GM21723 (cell line): ENCODE results near the gene C17orf100.

Source experiments
- ATAC-seq: cut with Tn5 transposase; IDR thresholded peaks from one replicate; pipeline ENCODE4 v1.9.1; 2021; ENCODE audit warnings: mild to moderate bottlenecking, moderate library complexity; ENCODE audit not compliant: unreplicated experiment

Gene C17orf100

GRCh38 chr17:6651354-6651918 lies at the start of gene C17orf100, which contains the start of gene MED31:
TSS of gene C17orf100 (plus strand) at chr17:6651762. CDS start at chr17:6651914, 152 bp downstream.
TSS of gene MED31 (minus strand) at chr17:6651605. CDS start at chr17:6651528, 77 bp downstream.
- ATAC-seq: peak; percentile 90

- ATAC-seq: no peak
Observed at GRCh38 chr17:6602141-6602540, 49.4 kb upstream of the C17orf100 start.

DNA sequence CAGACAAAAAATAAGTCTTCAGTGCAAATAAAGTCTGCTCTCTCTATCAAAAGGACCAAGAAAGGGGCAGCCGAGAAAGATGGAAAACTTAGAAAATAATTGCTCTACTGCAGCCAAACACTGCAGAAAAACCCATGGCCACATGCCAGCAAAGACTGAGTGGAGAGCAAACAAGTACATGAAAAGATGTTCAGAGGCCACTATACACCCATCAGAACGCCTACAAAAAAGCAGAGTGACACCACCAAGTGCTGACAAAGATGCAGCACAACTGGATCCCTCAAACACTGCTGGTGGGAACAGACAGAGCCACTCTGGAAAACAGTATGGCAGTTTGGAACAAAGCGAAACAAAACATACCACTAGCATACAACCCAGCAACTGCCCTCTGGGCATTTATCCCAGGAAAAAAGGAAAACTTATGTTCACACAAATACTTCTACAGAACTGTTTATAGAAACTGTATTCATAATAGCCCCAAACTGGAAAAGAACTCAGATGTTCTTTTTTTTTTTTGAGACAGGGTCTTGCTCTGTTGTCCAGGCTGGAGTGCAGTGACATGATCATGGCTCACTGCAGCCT lies 47.7 kb upstream of the C17orf100 start:
- no peak for ATAC-seq

GRCh38 chr17:6605142-6605541 lies 46.4 kb upstream of the C17orf100 start:
- ATAC-seq: no peak

GRCh38 chr17:6608321-6608720 lies 43.2 kb upstream of the C17orf100 start:
- no peak for ATAC-seq

DNA sequence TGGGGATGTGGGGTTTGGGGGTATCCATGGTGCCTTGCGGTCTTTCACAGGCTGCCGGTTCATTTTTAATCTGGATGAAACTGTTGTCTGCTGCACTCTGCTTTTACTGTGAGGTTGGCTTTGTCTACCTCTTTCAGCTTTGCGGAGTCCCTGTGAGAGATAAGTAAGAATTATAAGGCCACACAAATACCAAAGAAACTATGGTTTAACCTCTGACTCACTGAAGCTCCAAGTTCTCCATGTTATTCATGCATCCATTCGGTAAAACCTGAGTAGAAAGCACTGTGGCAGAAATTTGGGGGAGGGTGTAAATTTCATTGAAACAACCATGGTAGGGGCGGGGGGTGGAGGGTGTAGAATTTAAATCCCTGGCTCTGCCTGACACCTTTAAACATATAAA lies 41.6 kb upstream of the C17orf100 start:
- no peak for ATAC-seq

DNA sequence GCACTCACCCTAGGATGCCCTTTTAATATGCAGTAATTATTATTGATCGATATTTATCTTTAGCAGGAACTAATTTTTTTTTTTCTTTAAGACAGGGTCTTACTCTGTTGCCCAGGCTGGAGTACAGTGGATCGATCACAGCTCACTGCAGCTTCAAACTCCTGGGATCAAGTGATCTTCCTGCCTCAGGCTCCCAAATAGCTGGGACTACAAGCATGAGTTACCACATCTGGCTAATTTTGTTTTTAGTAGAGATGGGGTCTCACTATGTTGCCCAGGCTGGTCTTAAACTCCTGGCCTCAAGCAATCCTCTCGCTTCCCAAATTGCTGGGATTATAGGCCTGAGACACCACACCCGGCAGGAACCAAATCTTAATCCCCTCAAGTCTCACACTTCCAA lies 40.3 kb upstream of the C17orf100 start:
- ATAC-seq: no peak

DNA sequence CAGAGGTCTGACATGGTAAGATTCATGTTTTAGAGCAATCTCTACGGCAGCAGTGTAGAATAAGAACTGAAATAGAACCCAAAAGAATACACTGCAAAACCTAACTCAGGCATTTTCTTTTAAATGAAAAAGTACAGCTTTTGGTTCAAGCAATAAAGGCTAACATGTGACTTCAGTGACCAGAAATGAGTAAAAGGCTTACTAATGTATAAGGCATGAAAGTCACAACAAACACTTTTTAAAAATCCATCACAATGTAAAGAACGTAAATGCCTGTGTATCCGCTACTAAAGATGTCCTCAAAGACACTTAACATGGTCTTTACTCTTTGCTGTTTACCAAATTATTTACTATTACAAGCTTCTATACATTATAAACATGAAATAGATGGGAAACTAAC lies 27.6 kb upstream of the C17orf100 start:
- ATAC-seq: no peak

DNA sequence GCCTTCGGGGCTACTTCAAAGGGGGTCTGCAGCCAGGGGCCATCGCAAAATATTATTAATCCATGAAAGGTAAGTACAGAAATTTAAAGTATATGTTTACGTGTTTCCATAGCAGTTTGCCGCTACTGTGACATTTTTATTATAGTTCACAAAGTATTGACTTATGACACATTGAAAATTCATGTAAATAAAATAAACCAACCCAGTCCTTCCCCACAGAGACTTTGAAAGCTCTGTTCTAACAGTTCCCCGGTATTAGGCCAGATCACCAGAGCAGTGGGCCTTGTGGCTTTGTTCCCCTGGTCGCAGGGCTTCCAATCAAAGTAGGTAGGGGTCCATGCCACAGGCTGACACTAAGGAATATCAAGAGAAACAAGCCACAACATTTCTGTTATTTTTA lies 24.9 kb upstream of the C17orf100 start:
- ATAC-seq: no peak

- no peak for ATAC-seq
Observed at GRCh38 chr17:6627019-6627418, 24.5 kb upstream of the C17orf100 start.

GRCh38 chr17:6630390-6630789 lies 21.2 kb upstream of the C17orf100 start:
- no peak for ATAC-seq

DNA sequence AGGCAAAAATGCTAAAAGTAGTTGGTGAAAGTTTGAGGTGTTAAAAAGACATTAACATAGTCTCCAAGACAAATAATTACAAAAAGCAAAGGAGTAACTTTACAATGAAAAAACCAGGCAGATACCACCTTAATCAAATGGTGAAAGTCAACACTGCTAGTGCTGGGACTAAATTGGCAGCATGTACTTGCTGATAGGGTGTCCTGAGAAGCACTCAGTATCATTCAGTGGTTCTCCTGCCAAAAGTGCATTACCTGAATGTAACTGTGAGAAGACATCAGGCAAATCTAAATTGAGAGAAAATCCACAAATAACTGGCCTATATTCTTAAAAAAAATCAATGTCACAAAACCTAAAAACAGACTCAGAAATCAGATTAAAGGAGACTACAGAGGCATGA lies 19.0 kb upstream of the C17orf100 start:
- ATAC-seq: no peak

DNA sequence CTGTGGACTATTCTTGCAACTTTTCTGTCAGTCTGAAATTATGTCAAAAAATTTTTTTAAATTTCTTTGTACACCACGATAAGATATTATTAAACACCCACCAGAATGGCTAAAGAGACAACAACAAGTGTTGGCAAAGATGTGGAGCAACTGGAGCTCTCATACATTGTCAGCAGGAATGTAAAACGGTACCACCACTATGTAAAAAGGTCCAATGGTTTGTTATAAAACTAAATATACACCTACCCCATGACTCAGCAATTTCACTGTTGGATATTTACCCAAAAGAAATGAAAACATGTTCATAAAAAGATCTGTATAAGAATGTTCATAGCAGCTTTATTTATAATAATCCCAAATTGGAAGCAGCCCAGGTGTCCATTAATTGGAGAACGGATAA lies 18.3 kb upstream of the C17orf100 start:
- no peak for ATAC-seq

GRCh38 chr17:6636105-6636504 lies 15.5 kb upstream of the C17orf100 start:
- no peak for ATAC-seq

- ATAC-seq: no peak
Observed at GRCh38 chr17:6636616-6637457, 14.7 kb upstream of the C17orf100 start.

- ATAC-seq: no peak
Observed at GRCh38 chr17:6637458-6637840, 14.1 kb upstream of the C17orf100 start.

DNA sequence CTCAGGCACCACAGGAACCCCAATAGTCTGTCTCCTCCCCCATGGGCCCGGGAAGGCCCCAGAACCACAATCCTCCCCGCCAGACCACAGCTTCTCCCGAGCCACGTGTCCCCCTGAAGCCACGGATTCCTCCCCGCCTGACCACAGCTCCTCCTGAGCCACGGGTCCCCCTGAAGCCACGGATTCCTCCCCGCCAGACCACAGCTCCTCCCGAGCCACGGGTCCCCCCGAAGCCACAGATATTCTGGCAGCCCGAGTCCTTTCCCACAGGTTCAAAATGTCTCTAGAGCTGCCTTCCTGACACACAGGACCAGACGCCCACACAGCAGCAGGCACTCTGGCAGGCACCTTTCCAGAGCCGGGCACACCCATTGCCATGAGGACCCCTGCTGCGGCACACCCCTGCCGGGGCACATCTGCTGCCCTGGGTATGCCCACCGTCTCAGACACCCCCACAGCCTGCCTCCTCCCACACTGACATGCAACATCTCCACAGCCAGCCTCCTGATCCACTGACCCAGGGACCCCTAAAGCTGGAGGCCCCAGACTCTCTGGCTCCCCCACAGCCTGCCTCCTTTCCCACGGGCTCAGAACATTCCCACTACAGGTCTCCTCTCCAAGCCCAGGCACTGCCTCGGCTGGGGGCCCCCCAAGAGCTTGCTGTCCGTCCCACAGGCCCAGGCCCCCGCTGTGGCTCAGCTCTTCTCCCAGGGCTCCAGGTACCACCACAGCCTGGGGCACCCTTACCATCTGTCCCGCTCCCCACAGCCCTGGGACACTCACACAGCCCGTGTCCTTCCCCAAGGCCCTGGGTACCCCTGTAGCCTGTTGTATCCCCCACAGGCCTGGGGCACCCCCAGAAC lies 13.3 kb upstream of the C17orf100 start:
- no peak for ATAC-seq

DNA sequence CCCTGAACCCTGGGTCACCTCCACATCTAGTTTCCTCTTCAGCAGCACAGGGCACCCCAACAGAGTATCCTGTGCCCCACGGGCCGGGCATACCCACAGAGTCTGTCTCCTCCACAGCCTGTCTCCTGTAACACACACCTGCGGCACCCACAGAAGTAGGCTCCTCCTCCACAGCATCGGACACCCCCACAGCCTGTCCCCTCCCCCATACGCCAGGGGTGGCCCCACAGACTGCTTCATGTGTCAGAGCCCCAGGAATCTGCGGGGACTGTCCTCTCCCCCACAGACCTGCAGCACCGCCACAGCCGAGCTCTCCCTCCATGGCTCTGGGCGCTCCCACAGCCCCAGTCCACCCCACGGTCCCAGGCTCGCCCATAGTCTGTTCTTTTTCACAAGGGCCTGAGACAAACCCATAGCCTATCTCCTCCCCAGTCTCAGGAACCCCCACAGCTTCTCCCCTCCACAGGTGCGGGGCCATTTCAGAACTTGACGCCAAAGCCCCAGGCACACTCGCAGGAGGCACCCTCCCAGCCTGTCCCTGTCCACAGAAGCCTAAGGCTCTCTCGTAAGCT lies 12.5 kb upstream of the C17orf100 start:
- ATAC-seq: no peak

- peak; percentile 18 for ATAC-seq
Observed at GRCh38 chr17:6639586-6640535, 11.7 kb upstream of the C17orf100 start.
